ENCODE data around the gene NSMF.

The NSMF gene

GRCh38 chr9:137434498-137435380 lies 24.4 kb downstream of the NSMF start:
- no peak for DNase-seq

GRCh38 chr9:137433916-137434431 lies 25.2 kb downstream of the NSMF start:
- no peak for DNase-seq

GRCh38 chr9:137433349-137433915 lies 25.7 kb downstream of the NSMF start:
- DNase-seq, result no peak

- no peak for DNase-seq
These were observed 26.3 kb downstream of the NSMF start for GRCh38 chr9:137432687-137433348.

GRCh38 chr9:137431416-137431931 lies 27.7 kb downstream of the NSMF start:
- DNase-seq, result no peak

- DNase-seq, result no peak
These were observed 28.3 kb downstream of the NSMF start for GRCh38 chr9:137430723-137431415.

GRCh38 chr9:137429974-137430722 lies 29.0 kb downstream of the NSMF start:
- no peak for DNase-seq

GRCh38 chr9:137429546-137429890 lies 29.6 kb downstream of the NSMF start:
- DNase-seq, result no peak

GRCh38 chr9:137428841-137429545 lies 30.1 kb downstream of the NSMF start:
- no peak for DNase-seq

- no peak for DNase-seq
These were observed 30.9 kb downstream of the NSMF start for GRCh38 chr9:137428311-137428630.

GRCh38 chr9:137427454-137428310 lies 31.5 kb downstream of the NSMF start:
- no peak for DNase-seq

GRCh38 chr9:137426018-137426681 lies 33.0 kb downstream of the NSMF start:
- no peak for DNase-seq

GRCh38 chr9:137423514-137424291 lies 35.4 kb downstream of the NSMF start:
- DNase-seq, result peak in 1 of 58 donors; percentile 59

GRCh38 chr9:137422604-137423513 lies 36.3 kb downstream of the NSMF start, which contains the start of the genes EXD3 and NOXA1:
EXD3 (minus strand) TSS chr9:137423162; CDS start chr9:137395357, 27,805 bp downstream.
NOXA1 (plus strand) TSS chr9:137423393; CDS start chr9:137423530, 137 bp downstream.
- DNase-seq, result peak in 55 of 58 donors; percentile 41 to 92 (median 83)

GRCh38 chr9:137421838-137422603 lies 37.1 kb downstream of the NSMF start:
- DNase-seq, result no peak

Data from anterior cingulate cortex (tissue), 58 donors.